Fibroblast of upper back skin (primary cell): ENCODE measurements around the gene GUCY2C.

Experiments used
- DNase-seq: peaks from one replicate; pipeline ENCODE4 v3.0.0-alpha.2; 2013

Gene GUCY2C

GRCh38 chr12:14567351-14568162 is 128.8 kb downstream of the GUCY2C start, which contains the start of gene PLBD1:
Gene PLBD1 (minus strand): TSS chr12:14567883. CDS start chr12:14567696, 187 bp downstream.
- DNase-seq = peak; percentile 17

DNA sequence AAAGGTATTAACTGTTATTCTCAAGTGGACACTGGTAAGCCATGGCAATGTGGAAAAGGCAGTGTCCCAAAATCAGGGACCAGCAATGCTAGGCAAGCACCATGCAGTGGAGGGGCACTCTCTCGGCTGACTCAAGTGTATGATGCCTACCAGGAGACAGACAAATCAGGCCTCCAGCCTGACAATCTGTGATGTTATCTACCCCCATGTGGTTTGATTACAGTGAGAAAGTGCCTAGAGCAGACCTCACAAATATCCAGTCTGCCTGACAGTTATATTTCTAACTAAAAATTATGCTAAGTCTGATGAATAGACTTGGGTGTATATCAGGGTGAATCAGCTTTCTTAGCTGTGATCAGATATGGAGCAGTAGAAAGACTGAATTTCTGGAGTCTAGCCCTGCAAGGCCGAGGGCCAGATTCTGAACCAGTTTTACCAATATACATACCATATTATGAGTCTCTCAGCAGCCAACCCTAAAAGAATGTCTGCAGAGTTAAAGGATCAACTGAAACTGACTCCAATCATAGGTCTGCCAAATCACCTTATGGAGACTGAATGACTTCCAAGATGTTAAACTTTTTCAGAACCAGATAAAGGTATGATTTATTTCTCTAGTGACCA is 132.0 kb downstream of the GUCY2C start:
- DNase-seq = no peak

- no peak for DNase-seq
Observed at GRCh38 chr12:14563046-14563445, 133.4 kb downstream of the GUCY2C start.
